Endodermal cell (in vitro differentiated cells): ENCODE data around the gene SPDYC. TPM values are rescaled to one million over a fixed set of nuclear protein-coding genes. Genes with fewer than 3 reads are reported as not detected.

Experiments used
- DNase-seq: peaks from one replicate; pipeline ENCODE4 v3.0.0-alpha.2; 2017
- H3K27ac ChIP-seq: 2 replicates; pipeline ENCODE4 v1.5.1; 2013; ENCODE audit warnings: mild to moderate bottlenecking, low read depth, low read length, moderate library complexity
- H3K27me3 ChIP-seq: 2 replicates; pipeline ENCODE4 v1.6.1; 2013; ENCODE audit warnings: mild to moderate bottlenecking, low read length, moderate library complexity; ENCODE audit not compliant: insufficient read depth, control insufficient read depth, poor library complexity, severe bottlenecking
- H3K36me3 ChIP-seq: 2 replicates; pipeline ENCODE4 v1.7.0; 2013; ENCODE audit warnings: mild to moderate bottlenecking, low read length, moderate library complexity; ENCODE audit not compliant: control insufficient read depth, insufficient read depth
- H3K4me1 ChIP-seq: one replicate; pipeline ENCODE4 v1.7.0; 2013; ENCODE audit warnings: low read length; ENCODE audit not compliant: control insufficient read depth, insufficient read depth
- H3K4me3 ChIP-seq: 2 replicates; pipeline ENCODE4 v1.5.1; 2013; ENCODE audit warnings: mild to moderate bottlenecking, low read length, moderate library complexity
- H3K9ac ChIP-seq: 2 replicates; pipeline ENCODE4 v1.6.1; 2013; ENCODE audit warnings: mild to moderate bottlenecking, low read length, moderate library complexity; ENCODE audit not compliant: poor library complexity, severe bottlenecking; ENCODE audit errors: extremely low read depth
- H3K9me3 ChIP-seq: 2 replicates; pipeline ENCODE4 v1.6.1; 2013; ENCODE audit warnings: mild to moderate bottlenecking, low read length, moderate library complexity; ENCODE audit not compliant: control insufficient read depth
- H3K27ac Mint-ChIP-seq: 2 replicates; pipeline ENCODE4 v1.8.0; 2020; ENCODE audit warnings: mixed read lengths
- H3K27me3 Mint-ChIP-seq: 2 replicates; pipeline ENCODE4 v1.8.0; 2021; ENCODE audit warnings: mild to moderate bottlenecking, mixed read lengths; ENCODE audit not compliant: insufficient read depth
- H3K36me3 Mint-ChIP-seq: 2 replicates; pipeline ENCODE4 v1.8.0; 2020; ENCODE audit warnings: low read depth, mixed read lengths
- H3K4me1 Mint-ChIP-seq: 2 replicates; pipeline ENCODE4 v1.8.0; 2020; ENCODE audit warnings: mixed read lengths
- H3K4me3 Mint-ChIP-seq: 2 replicates; pipeline ENCODE4 v1.8.0; 2020; ENCODE audit warnings: mild to moderate bottlenecking, moderate library complexity, mixed read lengths
- H3K9me3 Mint-ChIP-seq: 2 replicates; pipeline ENCODE4 v1.8.0; 2020; ENCODE audit warnings: mild to moderate bottlenecking, mixed read lengths
- WGBS, 2 experiments: methylation state at CpG; one replicate each; pipeline versions ENCODE4 v1.1.5 to v1.1.7; 2013; ENCODE audit warnings: missing lambda C conversion rate in 2 of 2, mixed read lengths in 1 of 2; ENCODE audit not compliant: insufficient coverage in 1 of 2, insufficient read length in 1 of 2; 5-methylcytosine and 5-hydroxymethylcytosine counted together
- total RNA-seq, 2 donors: library from RNA; stranded (reverse); fragmentation: NEBNext Ultra II Directional in 1 of 2; extraction: Animal tissue kit (Norgen Biotek cat#: 25700) in 1 of 2; gene quantifications; 2 replicates in 1 of 2; 3 replicates in 1 of 2; pipeline ENCODE4 v1.2.1, GENCODE V29; 2021
- TF ChIP-seq, protein P1 (sequence below): fragments of 200-600 bp; sonication (generic); conservative IDR thresholded peaks from 2 replicates; pipeline ENCODE4 v1.5.0; 2021; ENCODE audit warnings: antibody characterized with exemption, mild to moderate bottlenecking

SPDYC gene
- total RNA-seq, 2 donors from 2014 or later = 0.46 TPM; not detected in 1

DNA sequence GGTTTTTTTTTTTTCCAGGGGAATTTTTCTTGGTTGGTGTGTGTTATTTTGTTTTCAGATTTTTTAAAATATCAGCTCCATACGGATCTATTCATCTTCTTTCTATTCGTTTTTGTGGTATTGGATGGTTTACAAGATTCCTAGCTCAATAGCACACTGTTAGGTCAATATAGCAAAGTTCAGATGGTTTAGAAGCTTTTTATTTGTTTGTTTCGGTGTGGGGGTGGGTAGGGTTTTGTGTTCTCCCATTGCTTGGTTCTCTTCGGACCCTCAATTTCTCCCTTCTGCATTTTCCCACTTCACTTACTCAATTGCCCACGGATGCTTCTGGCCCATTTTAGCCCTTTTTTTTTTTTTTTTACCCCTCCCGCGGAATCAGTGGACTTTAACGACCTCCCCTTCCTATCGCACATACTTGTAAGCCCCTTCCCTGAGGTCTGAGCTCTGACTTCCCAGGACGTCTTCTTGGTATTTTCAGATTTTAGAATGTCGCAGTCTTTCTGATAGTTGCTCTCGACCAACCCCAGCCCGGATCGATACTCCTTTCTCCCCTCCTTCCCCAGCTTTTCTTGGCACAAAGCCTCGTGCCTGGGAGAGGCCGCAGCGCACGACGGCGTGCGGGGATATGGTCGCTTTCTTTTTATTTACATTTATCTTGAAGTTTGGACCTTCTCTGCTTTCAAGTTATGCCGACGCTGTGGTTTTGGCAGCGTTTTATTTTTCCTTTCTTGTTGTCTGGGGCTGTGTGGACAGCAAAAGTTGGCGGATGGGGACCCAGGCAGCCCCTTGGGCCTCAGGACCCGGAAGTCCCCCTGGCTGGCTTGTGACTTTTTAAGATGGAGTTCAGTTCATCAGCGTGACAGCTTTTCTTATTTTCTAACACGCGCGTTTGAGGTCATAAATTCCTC, 4.4 kb upstream of the SPDYC start:
- H3K4me3 ChIP-seq = no peak overlapping the region
- Mint-ChIP-seq H3K4me1 (peaks cover 8% of the 10 kb centered on the region), H3K27me3 (no peaks in the 10 kb centered on the region), H3K27ac (no peak overlapping the region), H3K36me3 (no peaks in the 10 kb centered on the region), H3K4me3 (no peak overlapping the region), H3K9me3 (no peaks in the 10 kb centered on the region)
- H3K9me3 ChIP-seq = no peaks in the 10 kb centered on the region
- H3K4me1 ChIP-seq = no peaks in the 10 kb centered on the region
- H3K27me3 ChIP-seq = no peaks in the 10 kb centered on the region
- DNase-seq = no peak
- H3K36me3 ChIP-seq = no peaks in the 10 kb centered on the region
- no peak overlapping the region for H3K9ac ChIP-seq
- TF ChIP-seq, protein P1, sequence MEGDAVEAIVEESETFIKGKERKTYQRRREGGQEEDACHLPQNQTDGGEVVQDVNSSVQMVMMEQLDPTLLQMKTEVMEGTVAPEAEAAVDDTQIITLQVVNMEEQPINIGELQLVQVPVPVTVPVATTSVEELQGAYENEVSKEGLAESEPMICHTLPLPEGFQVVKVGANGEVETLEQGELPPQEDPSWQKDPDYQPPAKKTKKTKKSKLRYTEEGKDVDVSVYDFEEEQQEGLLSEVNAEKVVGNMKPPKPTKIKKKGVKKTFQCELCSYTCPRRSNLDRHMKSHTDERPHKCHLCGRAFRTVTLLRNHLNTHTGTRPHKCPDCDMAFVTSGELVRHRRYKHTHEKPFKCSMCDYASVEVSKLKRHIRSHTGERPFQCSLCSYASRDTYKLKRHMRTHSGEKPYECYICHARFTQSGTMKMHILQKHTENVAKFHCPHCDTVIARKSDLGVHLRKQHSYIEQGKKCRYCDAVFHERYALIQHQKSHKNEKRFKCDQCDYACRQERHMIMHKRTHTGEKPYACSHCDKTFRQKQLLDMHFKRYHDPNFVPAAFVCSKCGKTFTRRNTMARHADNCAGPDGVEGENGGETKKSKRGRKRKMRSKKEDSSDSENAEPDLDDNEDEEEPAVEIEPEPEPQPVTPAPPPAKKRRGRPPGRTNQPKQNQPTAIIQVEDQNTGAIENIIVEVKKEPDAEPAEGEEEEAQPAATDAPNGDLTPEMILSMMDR = no peak
- WGBS, 2 experiments = 91 to 93% methylated on average over 21 to 30 of the region's 31 CpGs
- no peak overlapping the region for H3K27ac ChIP-seq

DNA sequence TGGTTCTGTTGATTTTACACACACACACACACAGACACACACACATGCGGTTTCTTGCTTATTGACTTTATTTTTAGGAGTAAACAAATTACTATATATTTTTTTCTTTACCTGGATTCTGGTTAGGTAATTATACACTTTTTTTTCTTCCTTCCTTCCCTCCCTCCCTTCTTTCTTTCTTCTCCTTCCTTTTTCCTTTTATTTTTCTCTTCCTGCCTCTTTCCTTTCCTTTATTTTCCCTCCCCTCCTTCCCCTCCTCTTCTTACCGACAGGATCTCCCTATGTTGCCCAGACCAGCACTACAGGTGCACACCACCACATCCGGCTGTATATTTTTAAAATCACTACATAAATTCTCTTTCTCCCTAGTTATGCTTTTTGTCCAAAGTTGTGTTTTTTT, 3.1 kb upstream of the SPDYC start:
- 83 to 92% methylated on average over 1 to 2 of the region's 3 CpGs for whole genome bisulfite sequencing, 2 experiments
- Histone ChIP-seq H3K4me1 (no peaks in the 10 kb centered on the region), H3K4me3 (no peak overlapping the region), H3K9me3 (no peaks in the 10 kb centered on the region), H3K27ac (no peak overlapping the region), H3K27me3 (no peaks in the 10 kb centered on the region), H3K36me3 (no peaks in the 10 kb centered on the region), H3K9ac (no peak overlapping the region)
- no peaks in the 10 kb centered on the region for H3K9me3 Mint-ChIP-seq
- peaks cover 8% of the 10 kb centered on the region for H3K4me1 Mint-ChIP-seq
- no peak overlapping the region for H3K4me3 Mint-ChIP-seq
- no peaks in the 10 kb centered on the region for H3K27me3 Mint-ChIP-seq
- no peak for DNase-seq
- TF ChIP-seq, protein P1 = no peak
- H3K27ac Mint-ChIP-seq = no peak overlapping the region
- no peaks in the 10 kb centered on the region for H3K36me3 Mint-ChIP-seq

DNA sequence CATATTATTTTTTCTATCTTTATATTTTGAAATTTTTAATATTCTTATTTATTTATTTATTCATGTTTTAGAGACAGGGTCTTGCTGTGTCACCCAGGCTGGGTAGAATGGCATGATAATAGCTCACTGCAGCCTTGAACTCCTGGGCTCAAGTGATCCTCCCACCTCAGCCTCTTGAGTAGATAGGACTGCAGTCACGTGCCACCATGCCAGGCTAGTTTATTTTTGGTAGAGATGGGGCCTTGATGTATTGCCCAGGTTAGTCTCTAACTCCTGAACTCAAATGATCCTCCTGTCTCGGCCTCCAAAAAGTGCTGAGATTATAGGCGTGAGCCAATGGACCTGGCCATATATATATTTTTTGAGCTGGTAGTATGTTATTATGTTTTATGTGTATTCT, 2.4 kb upstream of the SPDYC start:
- Histone ChIP-seq H3K4me3 (no peak overlapping the region), H3K9me3 (no peaks in the 10 kb centered on the region), H3K4me1 (no peaks in the 10 kb centered on the region), H3K9ac (no peak overlapping the region), H3K27me3 (no peaks in the 10 kb centered on the region), H3K36me3 (no peaks in the 10 kb centered on the region), H3K27ac (no peak overlapping the region)
- Mint-ChIP-seq H3K4me1 (peaks cover 8% of the 10 kb centered on the region), H3K27me3 (no peaks in the 10 kb centered on the region), H3K36me3 (no peaks in the 10 kb centered on the region), H3K4me3 (no peak overlapping the region), H3K27ac (no peak overlapping the region), H3K9me3 (no peaks in the 10 kb centered on the region)
- no peak for DNase-seq
- TF ChIP-seq, protein P1 = no peak
- WGBS, 2 experiments = 95% methylated on average over 3 of the region's 3 CpGs; no CpG with 5 or more reads in 1 of the 2 experiments
